Measurements from ENCODE around the gene FTCD. TPM values are rescaled to one million over a fixed set of nuclear protein-coding genes. Genes with fewer than 3 reads are reported as not detected.

FTCD gene
- total and polyA plus RNA-seq, 10 of the 15 experiments (the other 5 are each of a cell fraction or from before 2014, with no cell fraction given), result 0.27 to 0.28 TPM; not detected in 8

DNA sequence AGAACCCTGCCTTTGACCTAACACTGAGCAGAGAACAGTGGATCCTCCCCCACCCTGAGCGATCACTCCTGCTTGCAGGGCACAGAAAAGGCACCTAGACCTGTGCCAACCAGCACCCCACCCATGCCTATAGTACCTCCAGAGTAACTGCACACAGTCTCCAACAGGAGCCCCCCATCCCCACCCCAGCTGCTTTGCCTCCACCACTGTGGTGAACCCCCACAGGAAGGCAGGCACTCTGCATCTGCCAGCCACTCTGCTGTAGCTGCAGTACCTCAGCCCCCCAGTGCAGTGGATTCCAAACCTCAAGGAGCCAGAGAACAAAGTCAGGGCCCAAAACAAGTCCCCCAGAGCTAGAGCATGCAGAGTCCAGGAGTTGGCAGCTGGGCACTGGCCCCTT is 18.2 kb upstream of the FTCD start (continued):
- TF ChIP-seq REST (IDR thresholded peaks at IDR 0.05; ENCODE audit: low read depth, low read length), result no peak

GRCh38 chr21:46172863-46173528 is 17.6 kb upstream of the FTCD start:
- H3K9ac ChIP-seq (ENCODE audit: control insufficient read depth, insufficient read depth, low read length), result no peak overlapping the region
- CTCF ChIA-PET, result no interaction called here

More at GRCh38 chr21:46172863-46173528, 17.6 kb upstream of the FTCD start:
- ChIA-PET POLR2A (interaction anchor here (0.5 to 0.6 kb wide), 2 partner anchors 11 to 468 kb away, joined by 3 to 7 read pairs; no protein-coding TSS in a partner anchor), RAD21 (ENCODE audit: unreplicated experiment) (no interaction called here), SMC1A (ENCODE audit: uncharacterized antibody, unreplicated experiment) (no interaction called here)
- in situ Hi-C loops (cut with MboI) (no loop called here), intact Hi-C loops (cut with micrococcal nuclease; ENCODE audit: unreplicated experiment) (no loop called here)
- Histone ChIP-seq H3K4me3 (no peak overlapping the region), H3K9me3 (replicated peaks; ENCODE audit: control insufficient read depth, insufficient read depth, low read length) (peaks cover 2% of the 10 kb centered on the region; the same call in 1 of the 3 replicates), H3K4me2 (ENCODE audit: control insufficient read depth, insufficient read depth) (no peak overlapping the region), H3K27me3 (replicated peaks in 1 of 2; ENCODE audit: control insufficient read depth in 2 of 2, insufficient read depth in 2 of 2, low read length in 1 of 2) (no peaks in the 10 kb centered on the region), H2AFZ (ENCODE audit: control insufficient read depth, low read depth, low read length) (no peak overlapping the region), H3K79me2 (ENCODE audit: control insufficient read depth, insufficient read depth, low read length) (no peaks in the 10 kb centered on the region), H3K4me1 (ENCODE audit: control insufficient read depth, insufficient read depth, low read length) (no peaks in the 10 kb centered on the region; the same call in 1 of the 2 replicates), H3K36me3 (ENCODE audit: control insufficient read depth in 2 of 2, insufficient read depth in 2 of 2, low read length in 1 of 2) (no peaks in the 10 kb centered on the region), H4K20me1 (ENCODE audit: control insufficient read depth, insufficient read depth) (no peaks in the 10 kb centered on the region), H3K27ac (ENCODE audit: control insufficient read depth, insufficient read depth) (no peak overlapping the region)
- FAIRE-seq (no peak), ATAC-seq (no peak), DNase-seq (ENCODE audit: low read depth, low spot score) (no peak)
- TF ChIP-seq MEF2B (IDR thresholded peaks at IDR 0.05; ENCODE audit: partially characterized antibody, poor library complexity, severe bottlenecking) (no peak), IRF5 (IDR thresholded peaks at IDR 0.05; ENCODE audit: borderline replicate concordance) (no peak)
- WGBS (ENCODE audit: insufficient coverage, insufficient replicate concordance, low lambda C conversion rate, missing lambda C conversion rate), result 46% methylated on average over 6 of the region's 6 CpGs
- no TSS peak for BruUV-seq (replicated peaks)

Data from GM12878 (cell line).